Stomach (tissue), 9 donors: ENCODE results near the gene F7. TPM values are rescaled to one million over a fixed set of nuclear protein-coding genes. Genes with fewer than 3 reads are reported as not detected.

Experiments
- DNase-seq, 2 donors: peaks; one replicate each; pipeline versions ENCODE4 v3.0.0 to v3.0.0-alpha.2; 2013 to 2019
- H3K27ac ChIP-seq, 5 donors: fragments of 200-600 bp in 4 of 5; sonication (generic) in 4 of 5; one replicate each; pipeline ENCODE4 v1.5.1; 2013 to 2019; ENCODE audit warnings: mild to moderate bottlenecking in 1 of 5, moderate library complexity in 1 of 5
- H3K27me3 ChIP-seq, 3 donors: fragments of 200-600 bp; sonication (generic); one replicate each; pipeline ENCODE4 v1.5.1; 2017 to 2019; ENCODE audit warnings: mixed run types in 1 of 3
- H3K36me3 ChIP-seq, 4 donors: fragments of 200-600 bp; sonication (generic); 1 replicate in 3 of 4; 2 replicates in 1 of 4; pipeline ENCODE4 v1.5.1; 2016 to 2019
- H3K4me1 ChIP-seq, 4 donors: fragments of 200-600 bp; sonication (generic); one replicate each; pipeline ENCODE4 v1.5.1; 2016 to 2019
- H3K4me3 ChIP-seq, 4 donors: fragments of 200-600 bp; sonication (generic) in 3 of 4; one replicate each; pipeline ENCODE4 v1.5.1; 2016 to 2019; ENCODE audit warnings: mild to moderate bottlenecking in 1 of 4
- H3K9me3 ChIP-seq, 4 donors: fragments of 200-600 bp; sonication (generic); one replicate each; pipeline ENCODE4 v1.5.1; 2016 to 2019
- CTCF ChIP-seq, 7 experiments: fragments of 450-650 bp in 4 of 7; fragments of 200-600 bp in 3 of 7; sonication (generic) in 3 of 7; IDR thresholded peaks; one replicate each; pipeline ENCODE4 v1.5.1; 2016 to 2019; ENCODE audit warnings: antibody characterized with exemption in 7 of 7, control low read depth in 2 of 7, mild to moderate bottlenecking in 1 of 7
- EP300 ChIP-seq: sonication (generic); formaldehyde crosslinking; IDR thresholded peaks from one replicate; pipeline ENCODE4 v1.6.1; 2017; ENCODE audit warnings: antibody characterized with exemption
- POLR2A ChIP-seq, 4 donors: fragments of 450-650 bp; IDR thresholded peaks; one replicate each; pipeline ENCODE4 v1.6.1; 2016; ENCODE audit warnings: antibody characterized with exemption in 4 of 4, control low read depth in 2 of 4, mild to moderate bottlenecking in 1 of 4, moderate library complexity in 1 of 4
- POLR2AphosphoS5 ChIP-seq, 3 donors: sonication (generic); formaldehyde crosslinking; IDR thresholded peaks; one replicate each; pipeline ENCODE4 v1.6.1; 2016; ENCODE audit warnings: antibody characterized with exemption in 3 of 3
- WGBS, 5 donors: extraction: QIAGEN DNeasy Blood & Tissue Kit in 3 of 5; methylation state at CpG; one replicate each; pipeline versions ENCODE4 v1.1.5 to v1.1.7; 2013 to 2018; 5-methylcytosine and 5-hydroxymethylcytosine counted together
- intact Hi-C: fragments of 100-400 bp; cut with DNase I; formaldehyde crosslinking; loops from one replicate; pipeline ENCODE4 v1.15.1; 2023; ENCODE audit warnings: low total_unique reads
- polyA plus RNA-seq, 3 donors: library from polyadenylated mRNA; stranded (reverse); fragments of 200-250 nt; gene quantifications; one replicate each; pipeline ENCODE4 v1.2.3, GENCODE V29; 2013
- total RNA-seq, 5 donors: library from RNA; depleted of rRNA; stranded (reverse); fragments of >200 nt; gene quantifications; one replicate each; pipeline versions ENCODE4 v1.1.0 to v1.2.3, GENCODE V29; 2014 to 2016
- donor health status: healthy with polysubstance abuse.
- donor health status: Bipolar disorder and iron deficiency.
- donor health status: healthy.

F7 gene
- total and polyA plus RNA-seq, 8 donors = 0.10 TPM; not detected in 7

GRCh38 chr13:113069861-113070805 lies 35.5 kb upstream of the F7 start:
- 84 to 90% (median 89%) methylated on average over 26 to 41 of the region's 41 CpGs for WGBS, 5 donors
- H3K27ac ChIP-seq = no peak overlapping the region
- H3K27me3 ChIP-seq = no peaks in the 10 kb centered on the region
- no peaks in the 10 kb centered on the region for H3K9me3 ChIP-seq
- intact Hi-C loops = no loop called here
- no peak for DNase-seq
- H3K36me3 ChIP-seq = peaks cover 3 to 57% (median 54%) of the 10 kb centered on the region in 4 donors
- TF ChIP-seq CTCF (IDR thresholded peaks at IDR 0.05) (no peak), EP300 (no peak), POLR2A (IDR thresholded peaks at IDR 0.05) (no peak), POLR2AphosphoS5 (IDR thresholded peaks at IDR 0.05) (no peak)
- H3K4me3 ChIP-seq = no peak overlapping the region
- no peaks in the 10 kb centered on the region for H3K4me1 ChIP-seq

DNA sequence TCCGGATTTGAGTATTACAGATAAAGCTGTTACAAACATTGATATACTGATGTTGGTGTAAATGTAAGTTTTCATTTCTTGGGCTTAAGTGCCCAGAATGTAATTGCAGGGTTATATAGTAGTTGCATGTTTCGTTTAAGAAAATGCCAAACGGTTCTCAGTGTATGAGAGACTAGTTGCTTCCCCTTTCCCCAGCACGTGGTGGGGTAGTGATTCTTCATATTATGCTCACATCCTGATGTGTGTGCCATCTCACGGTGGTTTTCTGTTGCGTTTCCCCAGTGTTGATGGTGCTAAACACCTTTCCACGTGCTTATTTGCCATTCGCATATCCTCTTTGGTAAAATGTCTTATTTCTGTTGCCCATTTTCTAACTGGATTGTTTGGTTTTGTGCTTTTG lies 34.7 kb upstream of the F7 start:
- Histone ChIP-seq H3K9me3 (no peaks in the 10 kb centered on the region), H3K27ac (no peak overlapping the region), H3K36me3 (peaks cover 3 to 57% (median 55%) of the 10 kb centered on the region in 4 donors), H3K4me3 (no peak overlapping the region), H3K4me1 (no peaks in the 10 kb centered on the region), H3K27me3 (no peaks in the 10 kb centered on the region)
- 78 to 86% (median 83%) methylated on average over 8 of the region's 8 CpGs for WGBS, 5 donors
- DNase-seq = no peak
- TF ChIP-seq POLR2AphosphoS5 (IDR thresholded peaks at IDR 0.05) (no peak), CTCF (IDR thresholded peaks at IDR 0.05) (no peak), EP300 (no peak), POLR2A (IDR thresholded peaks at IDR 0.05) (no peak)
- intact Hi-C loops = no loop called here

GRCh38 chr13:113072376-113072775 lies 33.2 kb upstream of the F7 start:
- peaks cover 10 to 63% (median 60%) of the 10 kb centered on the region in 4 donors for H3K36me3 ChIP-seq
- H3K4me3 ChIP-seq = no peak overlapping the region
- no peaks in the 10 kb centered on the region for H3K9me3 ChIP-seq
- no peak for DNase-seq
- H3K27ac ChIP-seq = no peak overlapping the region
- H3K27me3 ChIP-seq = no peaks in the 10 kb centered on the region
- TF ChIP-seq EP300 (no peak), POLR2AphosphoS5 (IDR thresholded peaks at IDR 0.05) (no peak), POLR2A (IDR thresholded peaks at IDR 0.05) (no peak), CTCF (IDR thresholded peaks at IDR 0.05) (no peak)
- 76 to 89% (median 87%) methylated on average over 3 of the region's 3 CpGs for WGBS, 5 donors
- intact Hi-C loops = no loop called here
- no peaks in the 10 kb centered on the region for H3K4me1 ChIP-seq

DNA sequence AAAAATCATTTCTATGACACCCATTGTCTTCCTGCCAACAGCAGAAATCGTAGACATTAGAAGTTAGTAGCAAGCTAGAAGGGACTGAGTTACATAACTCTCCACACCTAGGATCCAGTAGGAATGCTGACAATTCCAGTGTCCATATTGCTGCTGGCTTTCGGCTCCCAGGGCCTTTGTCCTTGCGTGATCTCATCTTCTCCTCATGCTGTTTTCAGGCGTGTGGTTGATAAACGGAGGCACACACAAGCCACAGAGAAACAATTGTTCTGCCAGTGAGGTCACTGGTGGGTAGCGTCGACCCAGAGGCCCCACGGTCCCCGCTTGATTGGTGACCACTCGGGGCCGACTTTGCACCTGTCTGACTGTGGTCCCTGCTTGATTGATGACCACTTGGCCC lies 31.6 kb upstream of the F7 start:
- WGBS, 5 donors = 77 to 90% (median 84%) methylated on average over 11 of the region's 11 CpGs
- no peak for DNase-seq
- intact Hi-C loops = no loop called here
- no peaks in the 10 kb centered on the region for H3K27me3 ChIP-seq
- H3K36me3 ChIP-seq = peaks cover 10 to 78% (median 75%) of the 10 kb centered on the region in 4 donors
- no peak overlapping the region for H3K27ac ChIP-seq
- H3K4me1 ChIP-seq = no peaks in the 10 kb centered on the region
- TF ChIP-seq EP300 (no peak), POLR2AphosphoS5 (IDR thresholded peaks at IDR 0.05) (no peak), CTCF (IDR thresholded peaks at IDR 0.05) (no peak), POLR2A (IDR thresholded peaks at IDR 0.05) (no peak)
- no peak overlapping the region for H3K4me3 ChIP-seq
- no peaks in the 10 kb centered on the region for H3K9me3 ChIP-seq
